ENCODE data around the gene OR2V2.

GRCh38 chr5:181186986-181187499 is 39.7 kb downstream of the OR2V2 start:
- TF ChIP-seq EP300 (conservative IDR thresholded peaks at IDR 0.05; ENCODE audit: poor library complexity, severe bottlenecking) (no peak), RAD21 (conservative IDR thresholded peaks at IDR 0.05) (no peak), REST (IDR thresholded peaks at IDR 0.05; ENCODE audit: borderline replicate concordance) (no peak), CTCF (IDR thresholded peaks at IDR 0.05; ENCODE audit: poor library complexity, severe bottlenecking) (no peak), MXI1 (conservative IDR thresholded peaks at IDR 0.05; ENCODE audit: poor library complexity, severe bottlenecking) (no peak), SMC3 (conservative IDR thresholded peaks at IDR 0.05; ENCODE audit: poor library complexity) (no peak), POLR2AphosphoS5 (IDR thresholded peaks at IDR 0.05) (no peak)
